Amniotic stem cell (primary cell): ENCODE data around the gene PTPRM.

Source experiments
- DNase-seq: peaks from one replicate; lab custom pipeline; 2025; lab: John Stamatoyannopoulos, UW

The PTPRM gene

DNA sequence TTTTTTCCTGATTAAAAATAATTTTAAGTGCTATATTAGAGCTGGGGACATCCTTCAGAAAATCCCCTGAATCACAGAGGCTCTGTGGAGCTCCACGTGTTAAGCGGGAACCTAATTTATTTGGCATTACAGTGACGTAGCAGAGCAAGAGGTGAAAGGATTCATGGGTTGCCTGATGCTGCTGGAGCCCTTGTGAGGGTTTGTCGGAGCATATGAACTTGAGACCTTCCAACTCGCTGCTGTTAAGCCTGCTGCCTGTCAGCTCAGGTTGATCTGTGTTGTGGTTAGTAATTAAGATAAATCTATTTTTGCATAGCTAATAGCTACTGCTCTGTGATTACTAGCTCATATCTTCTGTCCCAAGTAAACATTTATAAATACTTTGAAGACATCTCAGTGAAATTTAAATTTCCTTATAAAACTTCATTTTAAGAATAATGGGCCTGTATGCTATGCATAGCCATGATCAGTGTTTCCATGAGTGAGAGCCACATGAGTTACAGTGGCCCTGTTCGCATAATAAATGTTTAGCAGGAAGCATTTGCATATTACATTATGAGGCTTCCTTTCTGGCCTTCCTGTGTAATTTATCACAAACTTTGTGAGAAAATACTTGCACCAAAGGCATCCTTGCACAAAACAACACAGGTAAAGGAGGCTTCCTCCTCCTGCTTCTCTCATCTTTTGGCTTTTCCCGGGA, 438.9 kb downstream of the PTPRM start:
- no peak for DNase-seq

DNA sequence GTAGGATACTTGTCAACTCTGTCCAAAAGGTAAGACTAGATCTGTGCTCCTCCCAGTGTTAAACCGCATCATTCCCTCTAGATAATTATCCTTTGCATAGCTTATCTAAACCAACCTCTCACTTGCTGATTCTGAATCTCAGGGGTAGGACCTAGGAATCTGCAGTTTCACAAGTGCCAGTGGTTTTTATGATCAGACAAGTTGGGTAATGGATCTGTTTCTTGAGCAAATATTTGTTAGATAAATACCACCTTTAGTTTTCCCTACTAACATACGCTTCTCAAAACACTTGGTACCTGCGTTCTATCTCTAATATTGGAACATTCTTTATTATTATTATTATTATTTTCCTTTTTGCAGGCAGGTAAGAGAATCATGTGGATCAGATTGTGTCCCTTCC, 439.9 kb downstream of the PTPRM start:
- no peak for DNase-seq

DNA sequence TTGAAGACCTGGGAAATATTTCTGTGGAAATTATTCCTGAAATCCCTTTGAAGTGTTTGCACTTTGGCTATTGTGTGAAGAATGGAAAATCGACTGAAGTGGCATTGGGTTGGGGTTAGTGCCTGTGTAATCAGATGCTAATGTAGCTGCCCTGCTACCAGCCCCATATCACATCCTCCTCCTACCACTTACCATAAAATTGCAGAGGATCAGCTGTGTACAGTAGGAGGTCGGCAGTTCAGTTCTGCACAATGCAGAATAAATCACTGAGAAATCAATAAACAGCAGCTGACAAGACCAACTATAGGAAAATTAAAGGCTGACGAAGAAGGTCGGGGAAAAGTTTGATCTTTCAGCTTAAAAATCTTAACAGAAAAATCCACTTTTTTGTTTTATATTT, 440.9 kb downstream of the PTPRM start:
- DNase-seq: no peak

DNA sequence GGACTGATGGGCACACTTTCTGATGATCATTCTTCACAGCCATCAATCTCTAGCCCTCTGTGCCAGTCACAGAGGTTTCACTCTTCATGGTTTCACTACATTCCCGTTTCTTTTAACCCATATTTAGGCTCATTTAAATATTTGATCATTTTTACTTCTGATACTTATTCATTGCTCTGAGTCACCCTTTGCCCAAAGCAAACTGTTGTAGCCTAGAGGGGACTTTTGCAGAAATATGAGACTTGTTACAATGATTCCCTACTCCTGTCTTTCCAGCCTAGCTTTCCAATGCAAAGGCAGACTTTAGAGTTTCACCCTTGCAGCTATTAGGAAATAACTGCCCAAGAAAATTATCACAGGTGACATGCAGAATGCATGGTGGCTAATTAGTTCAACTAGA, 444.2 kb downstream of the PTPRM start:
- no peak for DNase-seq

DNA sequence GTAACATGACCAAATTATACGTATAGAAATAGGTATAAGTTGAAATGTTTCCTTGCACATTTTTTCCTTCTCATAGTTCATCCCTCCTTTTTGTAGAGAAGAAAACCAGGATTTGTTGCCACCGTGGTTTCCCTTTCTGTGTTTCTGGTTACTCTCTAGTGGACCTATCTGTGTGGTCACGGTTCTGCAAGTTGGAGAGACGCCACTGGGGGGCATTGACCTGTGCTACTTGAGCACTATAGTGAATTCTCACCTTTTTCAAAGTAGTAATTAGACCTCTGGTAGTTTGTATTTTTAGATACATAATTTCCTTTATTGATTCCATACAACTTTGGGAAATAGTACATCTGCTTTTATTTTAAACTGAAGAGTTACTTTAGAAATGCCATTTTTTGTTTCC, 444.8 kb downstream of the PTPRM start:
- no peak for DNase-seq

DNA sequence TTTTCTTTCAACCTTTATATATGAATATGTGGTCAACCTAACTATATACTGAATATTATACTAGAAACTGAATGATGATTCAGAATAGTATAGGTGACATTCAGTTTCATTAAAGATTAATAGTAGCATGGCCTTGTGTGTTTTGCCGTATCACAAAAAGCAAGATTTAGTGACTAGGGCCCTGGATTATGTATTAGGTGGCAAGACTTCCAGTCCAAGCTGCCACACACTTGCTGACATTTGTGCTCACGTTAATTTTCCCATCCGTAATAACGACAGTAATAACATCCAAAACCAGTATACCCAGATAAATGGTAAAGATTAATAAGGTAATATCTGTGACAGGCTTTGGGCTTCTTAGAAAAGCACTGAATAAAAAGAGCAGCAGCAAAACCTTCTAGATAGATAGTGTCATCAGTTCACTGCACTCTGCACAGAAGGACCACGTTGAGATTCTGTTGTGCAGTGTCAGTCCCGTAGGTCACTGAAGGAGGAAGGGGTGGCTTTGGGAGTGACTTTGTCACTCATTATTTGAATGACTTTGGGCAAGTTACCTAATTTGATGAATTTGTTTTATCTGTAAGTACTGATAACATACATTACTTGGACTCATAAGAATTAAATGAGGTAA, 451.7 kb downstream of the PTPRM start:
- no peak for DNase-seq

DNA sequence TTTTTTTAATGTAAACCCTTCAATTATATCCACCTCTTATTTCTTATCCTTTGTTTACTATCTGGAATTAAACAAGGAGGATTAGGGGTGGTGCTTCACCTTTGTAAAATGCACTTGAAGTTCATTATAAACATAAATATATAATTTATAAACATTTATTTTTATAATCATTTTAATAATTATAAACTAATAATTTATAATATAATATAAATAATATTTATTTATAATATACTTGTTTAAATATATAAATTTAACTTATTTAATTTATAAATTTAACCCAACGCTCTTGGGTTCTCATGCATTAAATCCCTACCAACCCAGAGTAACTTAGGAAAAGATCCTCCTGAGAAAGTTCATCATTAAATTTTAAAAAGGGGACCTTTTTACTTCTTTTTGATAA, 452.5 kb downstream of the PTPRM start:
- DNase-seq: no peak

DNA sequence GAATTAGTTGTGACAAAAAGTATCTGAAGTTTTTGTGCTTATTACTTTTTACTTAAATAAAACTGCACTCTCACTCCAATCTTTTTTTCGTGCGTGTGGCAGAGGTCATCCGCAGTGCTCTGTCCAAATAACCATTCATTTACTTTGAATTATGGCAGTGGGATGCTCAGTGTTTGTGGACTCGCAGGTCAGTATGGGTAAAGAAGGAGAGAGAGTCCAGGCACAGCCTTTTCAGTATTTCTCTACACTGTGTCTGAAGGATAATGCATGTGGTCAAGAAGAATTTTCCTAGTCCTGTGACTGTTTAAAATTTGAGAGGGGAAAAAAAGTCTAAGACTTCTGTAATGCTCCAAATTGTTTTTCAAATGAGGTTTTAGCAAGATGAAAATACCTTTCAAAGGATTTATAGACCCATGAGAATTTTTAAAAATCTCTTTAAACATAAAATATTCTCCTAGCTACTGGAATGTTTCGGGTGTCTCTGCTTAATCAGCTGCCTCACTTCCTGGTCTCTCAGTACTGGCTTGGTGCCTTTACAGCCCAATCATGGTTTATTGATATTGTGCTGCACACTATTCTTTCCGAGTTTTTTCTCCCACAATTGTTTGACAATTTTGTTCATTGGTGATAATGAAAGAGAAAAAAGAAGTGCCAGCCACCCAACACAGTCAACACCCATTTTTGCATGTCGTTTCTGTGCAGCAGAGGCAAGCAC, 453.2 kb downstream of the PTPRM start:
- no peak for DNase-seq

DNA sequence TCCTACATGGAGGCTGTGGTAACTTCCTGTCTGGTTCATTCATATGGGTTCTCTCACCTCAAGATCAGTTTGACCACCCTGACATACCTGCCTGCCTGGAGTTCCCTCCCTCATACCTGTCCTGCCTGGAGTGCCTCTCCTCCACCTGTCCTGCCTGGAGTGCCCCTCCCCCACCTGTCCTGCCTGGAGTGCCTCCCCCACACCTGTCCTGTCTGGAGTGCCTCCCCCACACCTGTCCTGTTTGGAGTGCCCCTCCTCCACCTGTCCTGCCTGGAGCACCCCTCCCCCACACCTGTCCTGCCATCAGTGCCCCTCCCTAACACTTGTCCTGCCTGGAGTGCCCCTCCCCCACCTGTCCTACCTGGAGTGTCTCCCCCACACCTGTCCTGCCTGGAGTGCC, 461.9 kb downstream of the PTPRM start:
- no peak for DNase-seq

DNA sequence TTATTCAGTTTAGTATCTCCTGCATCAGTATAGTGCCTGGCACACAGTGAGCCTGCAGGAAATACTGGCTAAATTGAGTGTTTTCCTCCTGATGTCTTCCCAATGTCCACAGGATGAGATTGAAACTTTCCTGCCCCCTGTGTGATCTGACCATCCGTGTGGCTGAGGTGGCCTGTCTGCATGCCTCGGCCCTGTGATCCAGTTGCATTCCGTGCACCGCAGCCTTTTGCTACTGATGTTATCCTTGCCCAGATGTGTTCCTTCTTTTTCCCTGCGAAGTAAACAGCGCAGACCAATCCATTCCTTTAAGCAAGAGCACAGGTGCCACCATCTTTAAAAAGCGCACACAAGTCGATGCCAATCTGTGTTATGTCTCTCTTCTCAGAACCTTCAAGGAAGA, 462.6 kb downstream of the PTPRM start:
- no peak for DNase-seq

DNA sequence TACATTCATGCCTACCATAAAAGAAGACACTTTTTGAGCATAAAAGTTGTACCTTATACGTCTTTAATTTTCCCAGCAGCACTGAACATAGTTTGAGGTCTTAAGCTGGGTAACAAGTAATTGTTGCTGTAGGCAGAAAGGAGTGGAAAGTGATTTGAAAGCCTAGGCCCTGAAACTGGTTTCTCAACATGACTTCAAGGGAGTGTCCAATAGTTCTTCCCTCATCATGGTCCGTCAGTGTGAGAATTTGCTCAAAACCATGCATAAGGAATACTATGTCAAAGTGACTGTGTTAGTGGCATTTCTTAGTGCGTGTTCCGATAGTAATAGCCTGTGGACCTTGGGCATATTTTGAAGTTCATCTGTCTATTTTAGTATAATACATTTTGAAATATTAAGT, 463.1 kb downstream of the PTPRM start:
- no peak for DNase-seq

DNA sequence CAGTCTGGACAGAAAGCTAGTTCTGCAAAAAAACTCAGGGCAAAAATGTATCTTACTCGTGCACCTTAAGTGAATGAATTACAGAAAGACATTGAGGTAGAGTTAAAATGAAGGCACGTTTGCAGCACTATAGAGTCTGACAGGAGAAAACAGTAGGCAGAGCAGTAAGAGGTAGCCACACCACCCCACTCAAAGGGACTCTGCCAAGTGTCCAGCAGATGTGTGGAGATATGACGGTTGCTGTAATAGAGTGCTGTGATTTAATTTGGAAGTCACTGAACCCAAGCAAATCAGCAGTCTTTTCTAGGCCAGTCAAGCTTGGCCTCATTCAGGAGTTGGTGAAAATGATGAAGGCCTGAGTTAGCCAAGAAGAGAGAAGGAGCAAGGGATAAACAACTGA, 464.4 kb downstream of the PTPRM start:
- no peak for DNase-seq

DNA sequence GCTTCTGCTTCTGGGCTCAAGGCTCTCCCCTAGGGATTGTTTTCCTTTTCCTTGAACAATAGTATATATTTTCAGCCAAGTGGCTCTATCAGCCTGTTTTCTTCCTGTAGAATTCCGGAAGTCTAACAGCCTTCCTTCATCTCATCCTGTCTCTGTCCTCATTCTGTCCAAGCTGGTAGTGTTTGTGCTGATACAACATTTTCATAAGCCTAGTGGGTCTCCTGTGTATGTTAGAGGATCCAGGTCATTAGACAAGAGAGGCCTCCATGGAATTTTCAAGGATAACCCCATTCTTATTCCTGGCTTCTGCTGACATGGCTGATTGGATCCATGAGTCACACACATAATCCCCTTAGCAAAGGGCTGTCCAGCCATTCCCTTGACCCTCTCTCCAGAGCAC, 467.6 kb downstream of the PTPRM start:
- no peak for DNase-seq

DNA sequence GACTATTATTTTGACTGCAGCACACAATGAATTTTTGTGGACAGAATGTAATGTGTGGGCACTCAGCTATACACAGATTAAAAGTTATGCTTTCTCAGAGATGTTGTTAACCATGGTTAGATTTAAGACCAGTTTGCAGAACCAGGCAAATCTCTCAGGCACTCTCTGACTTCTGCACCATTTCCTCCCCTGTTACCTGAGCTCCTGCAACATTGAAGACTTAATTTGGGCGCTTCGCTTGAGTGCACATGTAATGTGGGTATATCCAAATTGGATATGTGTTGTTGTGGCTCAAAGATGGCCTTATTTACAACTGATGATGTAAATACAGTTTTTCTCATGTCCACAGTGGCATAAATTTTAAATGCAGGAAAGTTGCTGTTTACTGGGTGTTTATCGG, 469.4 kb downstream of the PTPRM start:
- no peak for DNase-seq

DNA sequence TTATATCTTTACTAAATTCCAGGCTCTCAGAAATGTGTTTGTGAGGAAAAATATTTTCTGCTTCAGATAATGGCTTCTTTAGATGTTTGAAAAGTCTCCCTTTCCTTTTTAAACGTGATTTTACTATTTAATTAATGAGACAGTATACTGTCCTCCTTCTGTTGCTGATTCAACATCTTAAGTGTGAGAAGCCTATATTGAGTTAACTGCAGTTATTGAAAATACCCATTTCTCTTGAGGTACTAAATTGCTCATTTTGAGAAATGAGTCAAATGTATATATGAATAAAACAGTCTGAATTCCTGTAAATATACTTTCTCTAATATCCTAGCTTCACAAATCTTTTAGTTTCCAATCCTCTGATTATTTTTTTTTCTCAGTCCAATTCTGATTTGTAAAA, 470.2 kb downstream of the PTPRM start:
- no peak for DNase-seq

DNA sequence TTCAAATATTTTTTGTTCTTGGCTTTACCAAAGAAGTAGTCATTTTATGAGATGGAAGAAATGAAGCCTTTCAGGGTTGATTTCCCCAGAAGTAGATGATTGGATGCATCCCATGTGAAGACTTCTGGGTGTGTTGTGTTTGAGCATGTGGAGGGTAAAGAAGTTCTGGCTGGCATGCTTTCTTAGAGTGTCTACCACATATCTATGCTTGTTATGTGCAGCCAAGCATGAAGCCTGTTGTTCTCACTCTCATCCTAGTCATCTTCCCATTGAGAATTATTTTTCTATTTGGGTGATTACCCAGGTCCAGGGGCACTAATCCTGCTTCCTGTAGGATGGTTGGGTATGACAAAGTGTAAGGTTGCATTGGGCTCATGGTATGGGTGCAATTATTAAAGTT, 472.9 kb downstream of the PTPRM start:
- DNase-seq: no peak

DNA sequence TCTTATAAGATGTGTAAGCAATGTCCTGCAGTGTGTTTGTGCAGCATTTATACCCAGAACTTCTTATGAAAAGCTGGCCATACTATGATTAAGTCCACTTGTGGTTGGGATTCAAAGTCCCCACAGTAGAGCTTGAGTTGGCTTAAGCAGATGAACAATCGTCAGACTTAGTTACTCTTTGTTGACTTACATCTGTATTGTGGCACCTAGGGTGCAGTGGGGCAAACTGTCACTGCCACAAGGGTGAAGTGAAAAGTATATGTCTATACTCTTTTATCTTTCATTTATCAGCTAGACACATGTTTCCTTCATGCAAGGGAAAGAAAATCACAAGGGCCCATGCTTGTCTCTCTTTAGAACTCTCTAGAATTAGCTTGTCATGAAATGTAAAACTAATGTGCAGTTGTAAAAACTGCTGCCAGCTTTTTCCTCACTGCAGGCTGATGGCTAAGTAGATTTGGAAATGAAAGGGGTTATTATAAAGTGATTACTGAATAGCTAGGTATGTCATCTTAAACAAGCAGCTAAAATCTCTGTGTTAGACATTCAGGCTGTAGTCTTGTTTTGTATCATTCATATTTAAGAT, 474.5 kb downstream of the PTPRM start:
- no peak for DNase-seq

DNA sequence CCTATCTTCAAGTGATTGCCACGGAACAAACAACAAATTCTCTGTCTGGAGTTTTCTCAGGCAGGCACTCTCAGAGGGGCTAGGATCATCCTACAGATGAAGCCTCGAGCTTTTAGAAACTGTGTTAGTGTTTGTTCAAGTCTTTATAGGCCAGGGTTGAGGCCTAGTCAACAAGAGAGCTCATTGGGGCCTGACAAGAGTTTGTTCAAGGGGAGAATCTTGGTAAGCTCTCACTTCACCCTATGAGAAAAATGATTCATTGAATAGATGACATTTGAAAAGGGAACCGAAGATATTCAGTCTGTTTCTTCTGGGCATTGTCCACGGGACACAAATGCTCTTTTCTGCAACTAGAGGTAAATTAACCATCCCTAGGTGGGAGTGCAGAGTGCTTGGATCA, 476.9 kb downstream of the PTPRM start:
- no peak for DNase-seq

DNA sequence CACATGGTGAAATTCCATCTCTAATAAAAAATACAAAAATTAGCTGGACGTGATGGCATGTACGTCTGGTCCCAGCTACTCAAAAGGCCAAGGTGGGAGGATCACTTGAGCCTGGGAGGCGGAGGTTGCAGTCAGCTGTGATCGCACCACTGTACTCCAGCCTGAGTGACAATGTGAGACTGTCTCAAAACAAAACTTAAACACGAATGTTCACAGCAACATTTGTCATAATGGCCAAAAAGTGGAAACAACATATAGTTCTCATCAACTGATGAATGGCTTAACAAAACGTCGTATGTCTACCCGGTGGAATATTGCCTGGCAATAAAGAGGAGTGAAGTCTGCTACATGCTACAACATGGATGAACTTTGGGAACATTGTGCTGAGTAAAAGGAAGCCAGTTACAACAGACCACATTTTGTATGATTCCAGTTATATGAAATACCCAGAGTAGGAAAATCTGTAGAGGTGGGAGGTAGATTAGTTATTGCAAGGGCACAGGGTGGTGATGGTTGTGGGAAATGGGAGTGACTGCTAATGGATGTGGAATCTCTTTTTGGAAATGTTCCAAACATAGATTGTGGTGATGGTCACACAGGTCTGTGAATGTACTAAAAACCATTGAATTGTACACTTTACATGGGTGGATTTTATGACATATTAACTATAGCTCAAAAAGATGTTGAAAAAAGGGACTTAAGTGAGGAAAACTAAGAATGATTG, 478.2 kb downstream of the PTPRM start:
- no peak for DNase-seq

DNA sequence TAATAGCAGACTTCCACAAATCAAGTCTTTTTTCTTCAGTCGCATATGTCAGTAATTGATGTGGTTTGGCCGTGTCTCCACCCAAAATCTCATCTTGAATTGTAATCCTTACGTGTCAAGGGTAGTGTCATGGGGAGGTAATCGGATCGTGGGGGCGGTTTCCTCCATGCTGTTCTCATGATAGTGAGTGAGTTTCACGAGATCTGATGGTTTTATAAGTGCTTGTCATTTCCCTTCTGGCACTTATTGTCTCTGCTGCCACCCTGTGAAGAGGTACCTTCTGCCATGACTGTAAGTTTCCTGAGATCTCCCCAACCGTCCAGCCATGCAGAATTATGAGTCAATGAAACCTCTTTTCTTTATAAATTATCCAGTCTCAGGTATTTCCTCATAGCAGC, 478.8 kb downstream of the PTPRM start:
- no peak for DNase-seq

DNA sequence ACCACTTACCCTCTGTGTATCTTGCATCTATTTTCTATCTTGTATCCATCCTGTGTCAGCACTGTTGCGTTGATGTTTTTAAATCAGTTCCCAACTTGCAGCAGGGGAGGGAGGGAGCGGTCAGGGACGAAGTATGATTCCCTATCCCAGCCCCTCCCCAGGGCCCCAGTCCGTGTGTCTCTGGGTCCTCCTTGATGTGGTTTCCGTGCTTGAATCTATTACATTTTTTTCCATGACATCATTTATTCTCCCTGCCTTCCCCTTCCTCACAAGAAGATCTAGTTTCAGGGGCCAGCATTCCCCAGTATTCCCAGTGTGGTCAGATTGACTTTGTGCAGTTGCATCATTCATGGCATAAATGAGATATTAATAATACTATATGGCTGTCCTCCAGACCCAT, 479.3 kb downstream of the PTPRM start:
- DNase-seq: no peak

DNA sequence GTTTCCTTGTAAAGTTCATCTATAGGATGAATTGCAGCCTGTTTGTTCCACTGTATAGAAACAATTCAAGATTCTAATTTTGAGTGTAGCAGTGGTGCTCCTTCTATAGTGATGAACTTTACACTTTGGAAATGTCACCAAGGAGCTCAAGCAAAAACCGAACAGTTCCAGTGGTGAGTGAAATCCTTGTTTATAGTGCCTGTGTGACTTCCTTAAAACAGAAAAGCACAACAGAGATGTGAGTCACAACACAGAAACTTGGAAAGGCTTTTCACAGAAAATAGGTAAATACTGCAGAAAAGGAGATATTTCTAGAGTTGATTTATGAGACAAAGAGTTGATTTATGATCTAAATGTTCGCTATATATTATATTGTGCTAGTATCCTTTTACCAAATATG, 482.0 kb downstream of the PTPRM start:
- DNase-seq: no peak
